ENCODE data around the gene CBL.

DNA sequence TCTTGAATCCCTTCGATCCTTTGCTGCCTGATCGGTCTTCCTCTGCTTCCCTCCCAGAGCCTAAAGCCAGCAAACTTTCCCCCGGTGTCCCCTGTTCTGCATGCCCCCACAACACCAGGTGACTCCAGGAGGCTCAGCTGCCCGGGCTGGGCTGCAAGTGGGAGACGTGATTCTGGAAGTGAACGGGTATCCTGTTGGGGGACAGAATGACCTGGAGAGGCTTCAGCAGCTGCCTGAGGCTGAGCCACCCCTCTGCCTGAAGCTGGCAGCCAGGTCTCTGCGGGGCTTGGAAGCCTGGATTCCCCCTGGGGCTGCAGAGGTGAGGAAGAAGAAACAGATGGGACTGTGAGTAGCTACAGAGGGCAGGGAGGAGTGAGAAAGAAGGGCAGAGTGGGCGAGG, 17.3 kb upstream of the CBL start:
- TF ChIP-seq, protein P1, sequence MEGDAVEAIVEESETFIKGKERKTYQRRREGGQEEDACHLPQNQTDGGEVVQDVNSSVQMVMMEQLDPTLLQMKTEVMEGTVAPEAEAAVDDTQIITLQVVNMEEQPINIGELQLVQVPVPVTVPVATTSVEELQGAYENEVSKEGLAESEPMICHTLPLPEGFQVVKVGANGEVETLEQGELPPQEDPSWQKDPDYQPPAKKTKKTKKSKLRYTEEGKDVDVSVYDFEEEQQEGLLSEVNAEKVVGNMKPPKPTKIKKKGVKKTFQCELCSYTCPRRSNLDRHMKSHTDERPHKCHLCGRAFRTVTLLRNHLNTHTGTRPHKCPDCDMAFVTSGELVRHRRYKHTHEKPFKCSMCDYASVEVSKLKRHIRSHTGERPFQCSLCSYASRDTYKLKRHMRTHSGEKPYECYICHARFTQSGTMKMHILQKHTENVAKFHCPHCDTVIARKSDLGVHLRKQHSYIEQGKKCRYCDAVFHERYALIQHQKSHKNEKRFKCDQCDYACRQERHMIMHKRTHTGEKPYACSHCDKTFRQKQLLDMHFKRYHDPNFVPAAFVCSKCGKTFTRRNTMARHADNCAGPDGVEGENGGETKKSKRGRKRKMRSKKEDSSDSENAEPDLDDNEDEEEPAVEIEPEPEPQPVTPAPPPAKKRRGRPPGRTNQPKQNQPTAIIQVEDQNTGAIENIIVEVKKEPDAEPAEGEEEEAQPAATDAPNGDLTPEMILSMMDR (conservative IDR thresholded peaks at IDR 0.05; ENCODE audit: low read length) = no peak
- TF ChIP-seq EZH2phosphoT487 (IDR thresholded peaks at IDR 0.05; ENCODE audit: borderline replicate concordance, low read depth, low read length) = no peak
